AG08396 (cell line): ENCODE data around the gene DBH.

Source experiments
- DNase-seq: peaks from one replicate; pipeline ENCODE4 v3.0.0; 2012; ENCODE audit warnings: low spot score, mixed read lengths

Gene DBH

GRCh38 chr9:133684121-133684935 is 48.2 kb downstream of the DBH start:
- DNase-seq: no peak

- DNase-seq: no peak
Measured at GRCh38 chr9:133684936-133685361, 48.8 kb downstream of the DBH start.

GRCh38 chr9:133685653-133686609 is 49.8 kb downstream of the DBH start:
- no peak for DNase-seq

GRCh38 chr9:133686642-133687575 is 50.7 kb downstream of the DBH start:
- no peak for DNase-seq

GRCh38 chr9:133687856-133688761 is 51.9 kb downstream of the DBH start:
- DNase-seq: no peak

- no peak for DNase-seq
Measured at GRCh38 chr9:133689151-133689763, 53.1 kb downstream of the DBH start.

GRCh38 chr9:133690081-133690561 is 54.0 kb downstream of the DBH start:
- DNase-seq: no peak

- no peak for DNase-seq
Measured at GRCh38 chr9:133691191-133691590, 55.0 kb downstream of the DBH start.

GRCh38 chr9:133691626-133692363 is 55.6 kb downstream of the DBH start:
- no peak for DNase-seq

GRCh38 chr9:133692364-133692985 is 56.3 kb downstream of the DBH start:
- no peak for DNase-seq

- DNase-seq: no peak
Measured at GRCh38 chr9:133693116-133693515, 57.0 kb downstream of the DBH start.

GRCh38 chr9:133693703-133694529 is 57.8 kb downstream of the DBH start:
- no peak for DNase-seq

- DNase-seq: no peak
Measured at GRCh38 chr9:133694686-133695085, 58.5 kb downstream of the DBH start.

- no peak for DNase-seq
Measured at GRCh38 chr9:133696071-133696472, 59.9 kb downstream of the DBH start.

- DNase-seq: no peak
Measured at GRCh38 chr9:133699546-133699945, 63.4 kb downstream of the DBH start.

- no peak for DNase-seq
Measured at GRCh38 chr9:133700819-133701320, 64.7 kb downstream of the DBH start.

GRCh38 chr9:133701321-133701980 is 65.3 kb downstream of the DBH start:
- no peak for DNase-seq
